Esophagus (tissue), 2 donors: ENCODE measurements around the gene PACSIN2. TPM values are rescaled to one million over a fixed set of nuclear protein-coding genes. Genes with fewer than 3 reads are reported as not detected.

Experiments used
- H3K27ac ChIP-seq, 2 donors: one replicate each; pipeline ENCODE4 v1.5.1; 2013; ENCODE audit warnings: low read depth in 2 of 2, mild to moderate bottlenecking in 2 of 2, inconsistent platforms in 1 of 2, low read length in 1 of 2, moderate library complexity in 1 of 2
- H3K27me3 ChIP-seq, 2 donors: one replicate each; pipeline ENCODE4 v1.6.1; 2013; ENCODE audit warnings: low read length in 2 of 2, control low read depth in 1 of 2, mild to moderate bottlenecking in 1 of 2; ENCODE audit not compliant: insufficient read depth in 2 of 2, control insufficient read depth in 1 of 2
- H3K36me3 ChIP-seq, 2 donors: one replicate each; pipeline ENCODE4 v1.6.1; 2013; ENCODE audit warnings: low read length in 1 of 2; ENCODE audit not compliant: control insufficient read depth in 2 of 2, insufficient read depth in 2 of 2
- H3K4me1 ChIP-seq, 2 donors: one replicate each; pipeline ENCODE4 v1.6.1; 2013; ENCODE audit warnings: low read length in 1 of 2; ENCODE audit not compliant: control insufficient read depth in 2 of 2, insufficient read depth in 2 of 2
- H3K4me3 ChIP-seq, 2 donors: one replicate each; pipeline ENCODE4 v1.5.1; 2013; ENCODE audit warnings: low read length in 2 of 2, mild to moderate bottlenecking in 2 of 2, low read depth in 1 of 2, moderate library complexity in 1 of 2
- H3K9me3 ChIP-seq, 2 donors: one replicate each; pipeline ENCODE4 v1.6.1; 2013; ENCODE audit warnings: mild to moderate bottlenecking in 2 of 2, low read depth in 1 of 2, low read length in 1 of 2, moderate library complexity in 1 of 2; ENCODE audit not compliant: control insufficient read depth in 2 of 2, insufficient read depth in 1 of 2
- WGBS, 2 donors: extraction: QIAGEN DNeasy Blood & Tissue Kit; methylation state at CpG; one replicate each; pipeline ENCODE4 v1.1.7; 2013; 5-methylcytosine and 5-hydroxymethylcytosine counted together
- polyA plus RNA-seq, 2 donors: library from polyadenylated mRNA; stranded (reverse); fragments of 200-250 nt; gene quantifications; one replicate each; pipeline ENCODE4 v1.2.3, GENCODE V29; 2013
- donor health status: healthy with polysubstance abuse.
- donor health status: Bipolar disorder and iron deficiency.

Gene PACSIN2
- polyA plus RNA-seq, 2 donors, result 17.1 to 20.3 TPM

DNA sequence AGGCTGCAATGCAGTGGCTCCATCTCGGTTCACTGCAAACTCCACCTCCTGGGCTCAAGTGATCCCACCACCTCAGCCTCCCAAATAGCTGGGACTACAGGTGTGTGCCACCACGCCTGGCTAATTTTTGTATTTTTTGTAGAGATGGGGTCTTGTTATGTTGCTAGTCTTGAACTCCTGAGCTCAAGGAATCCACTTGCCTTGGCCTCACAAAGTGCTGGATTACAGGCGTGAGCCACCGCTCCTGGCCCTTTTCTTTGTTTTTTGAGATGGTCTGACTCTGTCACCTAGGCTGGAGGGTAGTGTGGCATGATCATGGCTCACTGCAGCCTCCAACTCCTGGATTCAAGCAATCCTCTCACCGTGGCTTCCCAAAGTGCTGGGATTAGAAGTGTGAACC lies 178.9 kb downstream of the PACSIN2 start:
- no peak overlapping the region for H3K27ac ChIP-seq
- no peaks in the 10 kb centered on the region for H3K4me1 ChIP-seq
- H3K9me3 ChIP-seq, result no peaks in the 10 kb centered on the region
- no peaks in the 10 kb centered on the region for H3K27me3 ChIP-seq
- H3K36me3 ChIP-seq, result peaks cover 3 to 6% of the 10 kb centered on the region in 2 donors
- no peak overlapping the region for H3K4me3 ChIP-seq
- 97% methylated on average over 5 of the region's 5 CpGs for WGBS, 2 donors

- Histone ChIP-seq H3K4me1 (no peaks in the 10 kb centered on the region), H3K9me3 (no peaks in the 10 kb centered on the region), H3K4me3 (no peak overlapping the region), H3K36me3 (peaks cover 3 to 8% of the 10 kb centered on the region in 2 donors), H3K27ac (no peak overlapping the region), H3K27me3 (no peaks in the 10 kb centered on the region)
- WGBS, 2 donors, result 74 to 80% methylated on average over 5 of the region's 5 CpGs
These were observed 180.6 kb downstream of the PACSIN2 start for GRCh38 chr22:42834177-42834949.

DNA sequence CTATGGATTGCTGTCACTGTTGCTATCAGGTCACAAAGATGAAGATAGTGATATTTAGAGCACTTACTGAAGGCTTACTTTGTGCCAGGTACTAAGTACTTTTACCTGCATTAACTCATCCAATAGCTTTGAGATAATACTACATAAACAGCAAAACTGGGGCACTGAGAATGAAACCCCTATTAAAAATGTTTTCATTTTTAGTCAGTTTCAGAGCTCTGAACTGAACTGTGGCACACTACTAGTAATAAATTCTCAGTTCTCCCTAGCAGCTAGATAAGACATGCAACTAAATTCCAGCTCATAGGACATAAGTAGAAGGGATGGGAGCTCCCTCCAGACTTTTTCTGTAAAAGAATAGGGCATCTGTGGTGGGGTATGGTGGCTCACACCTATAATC lies 181.8 kb downstream of the PACSIN2 start:
- Histone ChIP-seq H3K27me3 (no peaks in the 10 kb centered on the region), H3K9me3 (no peaks in the 10 kb centered on the region), H3K27ac (no peak overlapping the region), H3K4me3 (no peak overlapping the region), H3K4me1 (no peaks in the 10 kb centered on the region), H3K36me3 (peaks cover 3 to 8% of the 10 kb centered on the region in 2 donors)

- Histone ChIP-seq H3K36me3 (peaks cover 3 to 8% of the 10 kb centered on the region in 2 donors), H3K4me3 (no peak overlapping the region), H3K9me3 (no peaks in the 10 kb centered on the region), H3K27me3 (no peaks in the 10 kb centered on the region), H3K4me1 (no peaks in the 10 kb centered on the region), H3K27ac (no peak overlapping the region)
- 85 to 89% methylated on average over 4 of the region's 4 CpGs for WGBS, 2 donors
These were observed 183.2 kb downstream of the PACSIN2 start for GRCh38 chr22:42831712-42832111.

- H3K4me3 ChIP-seq, result no peak overlapping the region
- peaks cover 3 to 8% of the 10 kb centered on the region in 2 donors for H3K36me3 ChIP-seq
- WGBS, 2 donors, result 90 to 97% methylated on average over 5 of the region's 5 CpGs
These were observed 184.8 kb downstream of the PACSIN2 start for GRCh38 chr22:42830161-42830560.

GRCh38 chr22:42829302-42829701 lies 185.6 kb downstream of the PACSIN2 start:
- 66 to 68% methylated on average over 3 of the region's 3 CpGs for WGBS, 2 donors
- H3K4me3 ChIP-seq, result no peak overlapping the region
- no peak overlapping the region for H3K27ac ChIP-seq
- no peaks in the 10 kb centered on the region for H3K27me3 ChIP-seq
- H3K9me3 ChIP-seq, result no peaks in the 10 kb centered on the region
- peaks cover 3 to 8% of the 10 kb centered on the region in 2 donors for H3K36me3 ChIP-seq
- no peaks in the 10 kb centered on the region for H3K4me1 ChIP-seq

More at GRCh38 chr22:42830161-42830560, 184.8 kb downstream of the PACSIN2 start:
- no peaks in the 10 kb centered on the region for H3K27me3 ChIP-seq
- H3K9me3 ChIP-seq, result no peaks in the 10 kb centered on the region
- no peaks in the 10 kb centered on the region for H3K4me1 ChIP-seq
- no peak overlapping the region for H3K27ac ChIP-seq

DNA sequence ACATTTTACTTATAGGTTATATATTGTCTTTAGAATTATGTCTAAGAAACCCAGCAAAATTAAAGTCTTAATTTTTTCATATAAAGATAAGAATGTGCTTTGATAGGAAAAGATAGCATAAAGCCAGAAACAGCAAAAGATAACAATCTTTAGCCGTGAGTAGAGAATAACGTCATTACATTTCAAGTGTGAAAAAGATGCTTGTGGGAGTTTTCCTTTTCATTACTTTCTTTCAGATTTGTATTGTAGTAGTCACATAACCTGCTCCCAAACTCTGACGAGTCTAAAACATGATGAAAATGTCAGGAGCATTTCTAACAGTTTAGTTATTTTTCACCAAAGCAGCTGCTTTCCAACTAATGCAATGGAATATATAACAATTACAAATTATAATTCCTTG lies 189.2 kb downstream of the PACSIN2 start:
- Histone ChIP-seq H3K9me3 (no peaks in the 10 kb centered on the region), H3K4me1 (no peaks in the 10 kb centered on the region), H3K36me3 (peaks cover 0 to 7% of the 10 kb centered on the region in 2 donors), H3K4me3 (no peak overlapping the region), H3K27ac (no peak overlapping the region), H3K27me3 (no peaks in the 10 kb centered on the region)
- 77% methylated on average over 3 of the region's 3 CpGs for WGBS, 2 donors

DNA sequence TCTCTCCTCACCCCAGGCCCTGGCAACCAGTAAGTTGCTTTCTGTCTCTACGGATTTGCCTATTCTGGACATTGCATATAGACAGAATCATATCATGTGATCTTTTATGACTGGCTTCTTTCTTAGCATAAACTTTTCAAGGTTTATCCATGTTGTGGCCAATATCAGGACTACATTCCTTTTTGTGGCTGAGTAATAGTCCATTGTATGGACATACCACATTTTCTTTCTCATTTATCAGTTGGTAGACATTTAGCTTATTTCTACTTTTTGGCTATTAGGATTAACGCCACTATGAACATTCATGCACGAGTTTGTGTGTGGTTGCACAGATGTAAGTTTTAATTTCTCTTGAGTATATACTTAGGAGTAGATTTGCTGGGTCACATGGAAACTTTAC lies 193.6 kb downstream of the PACSIN2 start:
- no peak overlapping the region for H3K4me3 ChIP-seq
- H3K9me3 ChIP-seq, result no peaks in the 10 kb centered on the region
- H3K36me3 ChIP-seq, result peaks cover 0 to 4% of the 10 kb centered on the region in 2 donors
- WGBS, 2 donors, result 97 to 99% methylated on average over 3 of the region's 3 CpGs
- H3K27me3 ChIP-seq, result no peaks in the 10 kb centered on the region
- H3K27ac ChIP-seq, result no peak overlapping the region
- H3K4me1 ChIP-seq, result no peaks in the 10 kb centered on the region

- Histone ChIP-seq H3K36me3 (peaks cover 3 to 4% of the 10 kb centered on the region in 2 donors), H3K27ac (peak overlapping the region in 1 of 2 donors; percentile 42), H3K4me3 (no peak overlapping the region), H3K4me1 (no peaks in the 10 kb centered on the region), H3K27me3 (no peaks in the 10 kb centered on the region), H3K9me3 (no peaks in the 10 kb centered on the region)
- 44 to 54% methylated on average over 9 of the region's 9 CpGs for WGBS, 2 donors
These were observed 194.7 kb downstream of the PACSIN2 start for GRCh38 chr22:42820045-42820763.
